ENCODE data around the gene SLC16A13. TPM values are rescaled to one million over a fixed set of nuclear protein-coding genes. Genes with fewer than 3 reads are reported as not detected.
A peak's percentile ranks its signal among the peaks of the same experiment; 100 is the strongest.

Gene SLC16A13
- total and polyA plus RNA-seq, 2 of the 4 experiments (the other 2 are of a cell fraction): 0.18 to 2.3 TPM

DNA sequence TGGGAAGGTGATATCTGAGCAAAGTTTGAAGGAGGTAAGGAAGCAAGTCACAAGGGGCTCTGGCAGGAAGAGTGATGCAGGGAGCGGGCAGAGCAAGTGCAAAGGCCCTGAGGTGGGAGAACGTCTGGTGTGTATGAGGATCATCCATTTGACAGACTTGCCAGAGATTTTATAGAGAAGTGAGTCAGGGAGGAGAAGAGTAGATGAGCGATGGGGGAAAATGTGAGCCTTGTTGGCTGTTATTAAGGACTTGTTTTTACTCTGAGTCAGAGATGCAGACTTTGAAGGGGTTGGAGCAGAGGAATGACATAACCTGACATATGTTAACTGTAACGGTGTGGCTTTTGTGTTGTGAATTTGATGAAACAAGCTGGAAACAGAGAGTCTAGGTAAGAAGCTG, 47.8 kb downstream of the SLC16A13 start:
- Histone ChIP-seq H3K27ac (ENCODE audit: insufficient read depth, low read length) (no peak overlapping the region), H3K14ac (replicated peaks; ENCODE audit: low read depth, low read length) (no peak overlapping the region), H4K8ac (ENCODE audit: low read depth in 2 of 2, low read length in 2 of 2) (no peak overlapping the region), H2BK20ac (ENCODE audit: low read depth, low read length) (no peak overlapping the region), H3K27me3 (ENCODE audit: control insufficient read depth, insufficient read depth, low read length) (peaks cover 8% of the 10 kb centered on the region), H3K9me3 (ENCODE audit: control insufficient read depth, insufficient read depth, low read length) (no peaks in the 10 kb centered on the region), H2BK120ac (ENCODE audit: low read depth, low read length) (no peak overlapping the region), H2AFZ (replicated peaks; ENCODE audit: low read length, poor library complexity) (no peak overlapping the region), H3K18ac (ENCODE audit: low read depth, low read length) (no peak overlapping the region), H3K23ac (ENCODE audit: low read depth, low read length) (no peak overlapping the region), H2AK5ac (ENCODE audit: low read depth, low read length) (no peak overlapping the region), H4K91ac (ENCODE audit: insufficient read depth, low read depth, low read length) (no peak overlapping the region), H3K56ac (ENCODE audit: extremely low read depth, insufficient read depth, low read length) (no peak overlapping the region), H3K4me2 (ENCODE audit: low read depth, low read length) (no peak overlapping the region), H3K36me3 (ENCODE audit: control insufficient read depth, insufficient read depth, low read length) (no peaks in the 10 kb centered on the region), H3K9ac (ENCODE audit: low read depth, low read length) (no peak overlapping the region), H4K5ac (ENCODE audit: low read depth, low read length) (no peak overlapping the region), H3K4me3 (ENCODE audit: insufficient read depth, low read depth, low read length) (no peak overlapping the region), H3K4ac (ENCODE audit: low read depth, low read length) (no peak overlapping the region), H3K79me1 (ENCODE audit: low read depth in 1 of 2, low read length in 2 of 2) (no peaks in the 10 kb centered on the region), H2BK15ac (ENCODE audit: low read depth, low read length) (no peak overlapping the region), H3K9me1 (ENCODE audit: insufficient read depth, low read length) (no peaks in the 10 kb centered on the region), H2AK9ac (replicated peaks; ENCODE audit: low read depth, low read length, poor library complexity) (no peak overlapping the region), H3K4me1 (ENCODE audit: control insufficient read depth, insufficient read depth, low read length) (no peaks in the 10 kb centered on the region), H2BK5ac (ENCODE audit: low read depth, low read length, poor library complexity, severe bottlenecking) (no peak overlapping the region), H4K20me1 (ENCODE audit: insufficient read depth, low read length) (no peaks in the 10 kb centered on the region)
- intact Hi-C loops (cut with micrococcal nuclease) (no loop called here), dilution Hi-C loops (cut with HindIII; ENCODE audit: low sequenced_read_pairs, unreplicated experiment) (no loop called here), in situ Hi-C loops (cut with MboI; ENCODE audit: low sequenced_read_pairs) (no loop called here)
- BruUV-seq (replicated peaks): no TSS peak
- ATAC-seq (ENCODE audit: low read depth) (no peak), DNase-seq (peak; percentile 17)
- ChIA-PET CTCF (no interaction called here), POLR2A (ENCODE audit: unreplicated experiment) (no interaction called here)
- TF ChIP-seq MAFK (IDR thresholded peaks at IDR 0.05; ENCODE audit: low read depth, low read length): no peak
- TF ChIP-seq, protein P1, sequence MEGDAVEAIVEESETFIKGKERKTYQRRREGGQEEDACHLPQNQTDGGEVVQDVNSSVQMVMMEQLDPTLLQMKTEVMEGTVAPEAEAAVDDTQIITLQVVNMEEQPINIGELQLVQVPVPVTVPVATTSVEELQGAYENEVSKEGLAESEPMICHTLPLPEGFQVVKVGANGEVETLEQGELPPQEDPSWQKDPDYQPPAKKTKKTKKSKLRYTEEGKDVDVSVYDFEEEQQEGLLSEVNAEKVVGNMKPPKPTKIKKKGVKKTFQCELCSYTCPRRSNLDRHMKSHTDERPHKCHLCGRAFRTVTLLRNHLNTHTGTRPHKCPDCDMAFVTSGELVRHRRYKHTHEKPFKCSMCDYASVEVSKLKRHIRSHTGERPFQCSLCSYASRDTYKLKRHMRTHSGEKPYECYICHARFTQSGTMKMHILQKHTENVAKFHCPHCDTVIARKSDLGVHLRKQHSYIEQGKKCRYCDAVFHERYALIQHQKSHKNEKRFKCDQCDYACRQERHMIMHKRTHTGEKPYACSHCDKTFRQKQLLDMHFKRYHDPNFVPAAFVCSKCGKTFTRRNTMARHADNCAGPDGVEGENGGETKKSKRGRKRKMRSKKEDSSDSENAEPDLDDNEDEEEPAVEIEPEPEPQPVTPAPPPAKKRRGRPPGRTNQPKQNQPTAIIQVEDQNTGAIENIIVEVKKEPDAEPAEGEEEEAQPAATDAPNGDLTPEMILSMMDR (conservative IDR thresholded peaks at IDR 0.05; ENCODE audit: low read depth, low read length): no peak
- TF ChIP-seq RCOR1 (IDR thresholded peaks at IDR 0.05; ENCODE audit: insufficient replicate concordance, low read length): no peak
- 48% methylated on average over 4 of the region's 4 CpGs; no CpG with 5 or more reads in 1 of the 2 experiments for WGBS, 2 experiments (ENCODE audit: extremely low coverage in 2 of 2, insufficient read length in 1 of 2)
